ENCODE measurements around the gene CT47C1. TPM values are rescaled to one million over a fixed set of nuclear protein-coding genes. Genes with fewer than 3 reads are reported as not detected.

CT47C1 gene
- total RNA-seq, 1 donor from 2014 or later, result not detected

GRCh38 chrX:119090627-119091026 is 17.8 kb downstream of the CT47C1 start:
- no peaks in the 10 kb centered on the region for H3K36me3 Mint-ChIP-seq (ENCODE audit: low read depth)
- no peak overlapping the region for H3K27ac Mint-ChIP-seq
- no peaks in the 10 kb centered on the region for H3K9me3 Mint-ChIP-seq
- no peak for DNase-seq
- intact Hi-C loops (cut with micrococcal nuclease), result no loop called here
- no peaks in the 10 kb centered on the region for H3K4me1 Mint-ChIP-seq
- H3K4me3 Mint-ChIP-seq, result no peak overlapping the region
- H3K27me3 Mint-ChIP-seq, result peaks cover 6% of the 10 kb centered on the region

GRCh38 chrX:119093991-119094735 is 21.4 kb downstream of the CT47C1 start:
- no peak overlapping the region for H3K4me3 Mint-ChIP-seq
- peaks cover 6% of the 10 kb centered on the region for H3K27me3 Mint-ChIP-seq
- no peaks in the 10 kb centered on the region for H3K4me1 Mint-ChIP-seq
- H3K27ac Mint-ChIP-seq, result no peak overlapping the region
- no peaks in the 10 kb centered on the region for H3K9me3 Mint-ChIP-seq
- no peak for DNase-seq
- intact Hi-C loops (cut with micrococcal nuclease), result no loop called here
- H3K36me3 Mint-ChIP-seq (ENCODE audit: low read depth), result no peaks in the 10 kb centered on the region

- H3K4me1 Mint-ChIP-seq, result no peaks in the 10 kb centered on the region
- H3K27me3 Mint-ChIP-seq, result peaks cover 2% of the 10 kb centered on the region
- intact Hi-C loops (cut with micrococcal nuclease), result no loop called here
- H3K27ac Mint-ChIP-seq, result no peak overlapping the region
- DNase-seq, result no peak
- no peaks in the 10 kb centered on the region for H3K36me3 Mint-ChIP-seq (ENCODE audit: low read depth)
- H3K9me3 Mint-ChIP-seq, result no peaks in the 10 kb centered on the region
- no peak overlapping the region for H3K4me3 Mint-ChIP-seq
Measured at GRCh38 chrX:119094819-119095218, 22.0 kb downstream of the CT47C1 start.

- intact Hi-C loops (cut with micrococcal nuclease), result no loop called here
- H3K9me3 Mint-ChIP-seq, result no peaks in the 10 kb centered on the region
- no peaks in the 10 kb centered on the region for H3K36me3 Mint-ChIP-seq (ENCODE audit: low read depth)
- no peak for DNase-seq
- H3K4me3 Mint-ChIP-seq, result no peak overlapping the region
- H3K27ac Mint-ChIP-seq, result no peak overlapping the region
- peaks cover 4% of the 10 kb centered on the region for H3K27me3 Mint-ChIP-seq
- H3K4me1 Mint-ChIP-seq, result no peaks in the 10 kb centered on the region
Measured at GRCh38 chrX:119095936-119096335, 23.1 kb downstream of the CT47C1 start.

GRCh38 chrX:119101168-119101567 is 28.4 kb downstream of the CT47C1 start:
- Mint-ChIP-seq H3K9me3 (no peaks in the 10 kb centered on the region), H3K27me3 (peaks cover 5% of the 10 kb centered on the region), H3K4me1 (no peaks in the 10 kb centered on the region), H3K27ac (no peak overlapping the region), H3K36me3 (ENCODE audit: low read depth) (no peaks in the 10 kb centered on the region), H3K4me3 (no peak overlapping the region)
- intact Hi-C loops (cut with micrococcal nuclease), result no loop called here
- DNase-seq, result no peak

- Mint-ChIP-seq H3K27me3 (peaks cover 4% of the 10 kb centered on the region), H3K4me3 (no peak overlapping the region), H3K36me3 (ENCODE audit: low read depth) (no peaks in the 10 kb centered on the region), H3K9me3 (no peaks in the 10 kb centered on the region), H3K4me1 (no peaks in the 10 kb centered on the region), H3K27ac (no peak overlapping the region)
- intact Hi-C loops (cut with micrococcal nuclease), result no loop called here
- DNase-seq, result no peak
Measured at GRCh38 chrX:119105826-119106225, 33.0 kb downstream of the CT47C1 start.

GRCh38 chrX:119107206-119107605 is 34.4 kb downstream of the CT47C1 start:
- H3K4me1 Mint-ChIP-seq, result no peaks in the 10 kb centered on the region
- no peaks in the 10 kb centered on the region for H3K36me3 Mint-ChIP-seq (ENCODE audit: low read depth)
- H3K27me3 Mint-ChIP-seq, result peaks cover 4% of the 10 kb centered on the region
- intact Hi-C loops (cut with micrococcal nuclease), result no loop called here
- no peak for DNase-seq
- H3K27ac Mint-ChIP-seq, result no peak overlapping the region
- no peak overlapping the region for H3K4me3 Mint-ChIP-seq
- no peaks in the 10 kb centered on the region for H3K9me3 Mint-ChIP-seq

- peak; percentile 81 for DNase-seq
- no peak overlapping the region for H3K4me3 Mint-ChIP-seq
- H3K9me3 Mint-ChIP-seq, result no peaks in the 10 kb centered on the region
- H3K36me3 Mint-ChIP-seq (ENCODE audit: low read depth), result no peaks in the 10 kb centered on the region
- H3K27me3 Mint-ChIP-seq, result peaks cover 5% of the 10 kb centered on the region
- H3K4me1 Mint-ChIP-seq, result no peaks in the 10 kb centered on the region
- no peak overlapping the region for H3K27ac Mint-ChIP-seq
- intact Hi-C loops (cut with micrococcal nuclease), result loop anchor here (2.0 kb wide), 1 partner anchor 148 kb away; no protein-coding TSS in a partner anchor
Measured at GRCh38 chrX:119118780-119119395, 46.1 kb downstream of the CT47C1 start.

GRCh38 chrX:119121341-119121740 is 48.5 kb downstream of the CT47C1 start:
- no peaks in the 10 kb centered on the region for H3K9me3 Mint-ChIP-seq
- no peak for DNase-seq
- no peak overlapping the region for H3K4me3 Mint-ChIP-seq
- intact Hi-C loops (cut with micrococcal nuclease), result no loop called here
- peaks cover 5% of the 10 kb centered on the region for H3K27me3 Mint-ChIP-seq
- no peaks in the 10 kb centered on the region for H3K4me1 Mint-ChIP-seq
- H3K27ac Mint-ChIP-seq, result no peak overlapping the region
- no peaks in the 10 kb centered on the region for H3K36me3 Mint-ChIP-seq (ENCODE audit: low read depth)

Other genes starting within 250 kb of the CT47C1 start
- gene ZCCHC12, start 249.2 kb upstream of the CT47C1 start, total RNA-seq, result not detected in 2 replicates
- gene LONRF3, start 98.4 kb upstream of the CT47C1 start, total RNA-seq, result 0.66 and 0.75 TPM in 2 replicates
- gene KIAA1210, start 54.8 kb downstream of the CT47C1 start, total RNA-seq, result not detected in 2 replicates
- gene PGRMC1, start 163.3 kb downstream of the CT47C1 start, total RNA-seq, result 45.5 TPM in 2 replicates

Measured in activated CD4-positive, alpha-beta T cell treated with anti-CD3 and anti-CD28 coated beads, Interleukin-2, amount 10 ng/mL, durations not matched to agents 24 days and 14 days (primary cell).